HTR-8/SVneo (cell line): Measurements from ENCODE around the gene ARHGEF17.
A peak's percentile ranks its signal among the peaks of the same experiment; 100 is the strongest.
"Not testable (repeated sequence)": the region's sequence is repeated elsewhere in the genome, so short reads cannot be mapped to it uniquely, and the experiment has no call there.

Experiments used
- DNase-seq: peaks from one replicate; pipeline ENCODE4 v3.0.0; 2011; ENCODE audit warnings: low spot score, mixed read lengths; ENCODE audit not compliant: insufficient read length
- FAIRE-seq: peaks from 2 replicates; lab custom pipeline; 2011; peaks lifted over from hg19 to GRCh38; lab: Jason Lieb, UNC

Gene ARHGEF17

GRCh38 chr11:73272680-73273038 is 35.4 kb upstream of the ARHGEF17 start:
- FAIRE-seq = no peak
- no peak for DNase-seq

DNA sequence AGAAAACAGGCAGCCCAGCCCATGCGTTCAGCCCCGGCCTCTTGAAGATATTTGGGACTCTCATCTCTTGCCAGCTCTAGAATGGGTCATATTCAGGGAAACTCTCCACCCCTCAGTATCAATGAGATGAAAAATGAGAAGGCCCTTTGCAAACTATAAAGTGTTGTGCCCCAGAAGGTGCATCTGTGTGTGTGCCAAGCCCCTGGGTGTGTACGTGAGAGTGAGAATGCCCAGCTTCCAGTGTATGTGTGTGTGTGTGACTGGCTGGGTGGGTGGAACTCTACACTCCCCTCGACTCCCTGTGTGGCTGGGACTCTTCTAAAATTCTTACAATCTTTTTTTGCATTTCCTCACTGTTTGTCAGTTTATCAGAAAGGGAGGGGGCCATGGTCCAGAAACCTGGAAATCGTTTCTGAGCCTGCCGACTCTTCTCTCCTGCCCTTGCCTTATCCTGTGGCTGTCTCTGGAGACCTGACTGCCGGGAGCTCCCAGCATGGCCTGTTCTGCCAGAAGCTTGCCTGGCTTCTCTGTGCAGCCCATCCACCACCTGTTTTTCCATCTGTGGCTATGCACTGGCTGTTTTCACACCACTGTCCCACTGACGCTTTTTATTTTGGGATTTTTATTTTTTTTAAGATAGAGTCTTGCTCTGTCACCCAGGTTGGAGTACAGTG is 34.7 kb upstream of the ARHGEF17 start:
- no peak for DNase-seq
- no peak for FAIRE-seq

DNA sequence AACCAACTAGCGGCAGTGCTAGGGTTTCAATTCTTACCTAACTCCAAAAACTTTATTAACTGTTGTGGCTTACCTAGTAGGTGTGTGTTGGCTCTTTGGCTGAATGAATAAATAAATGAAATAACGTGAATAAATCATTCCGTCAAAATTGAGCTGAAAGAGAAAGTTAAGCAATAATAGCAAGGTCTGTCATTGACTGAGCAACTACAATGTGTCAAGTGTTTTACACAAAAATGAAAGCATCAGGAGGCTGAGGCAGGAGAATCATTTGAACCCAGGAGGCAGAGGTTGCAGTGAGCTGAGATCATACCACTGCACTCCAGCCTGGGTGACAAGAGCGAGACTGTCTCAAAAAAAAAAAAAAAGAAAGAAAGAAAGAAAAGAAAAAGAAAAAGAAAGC is 33.9 kb upstream of the ARHGEF17 start:
- not testable (repeated sequence) for DNase-seq, FAIRE-seq

- FAIRE-seq (no peak), DNase-seq (no peak)
Observed at GRCh38 chr11:73274722-73275380, 33.2 kb upstream of the ARHGEF17 start.

- FAIRE-seq (no peak), DNase-seq (no peak)
Observed at GRCh38 chr11:73275381-73275750, 32.7 kb upstream of the ARHGEF17 start.

GRCh38 chr11:73277467-73277866 is 30.6 kb upstream of the ARHGEF17 start:
- DNase-seq (no peak), FAIRE-seq (no peak)

DNA sequence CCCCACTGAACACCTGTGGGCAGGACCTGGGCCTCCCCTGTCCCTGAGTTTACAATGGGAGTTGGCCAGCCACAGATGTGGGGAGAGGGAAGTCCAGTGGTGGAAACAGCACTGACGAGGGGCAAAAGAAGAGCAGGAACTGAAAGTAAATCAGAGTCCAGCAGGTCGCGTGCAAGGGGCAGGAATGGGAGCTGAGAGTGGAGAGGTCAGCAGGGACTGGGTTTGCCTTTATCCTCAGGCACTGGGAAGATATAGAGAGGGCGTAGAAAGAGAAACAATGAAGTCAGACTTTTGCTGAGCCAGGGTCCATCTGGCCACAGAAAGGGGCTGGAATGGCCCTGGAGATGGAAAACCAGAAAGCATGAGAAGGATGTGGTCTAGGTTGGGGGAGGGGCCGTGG is 27.4 kb upstream of the ARHGEF17 start:
- DNase-seq = no peak
- no peak for FAIRE-seq

DNA sequence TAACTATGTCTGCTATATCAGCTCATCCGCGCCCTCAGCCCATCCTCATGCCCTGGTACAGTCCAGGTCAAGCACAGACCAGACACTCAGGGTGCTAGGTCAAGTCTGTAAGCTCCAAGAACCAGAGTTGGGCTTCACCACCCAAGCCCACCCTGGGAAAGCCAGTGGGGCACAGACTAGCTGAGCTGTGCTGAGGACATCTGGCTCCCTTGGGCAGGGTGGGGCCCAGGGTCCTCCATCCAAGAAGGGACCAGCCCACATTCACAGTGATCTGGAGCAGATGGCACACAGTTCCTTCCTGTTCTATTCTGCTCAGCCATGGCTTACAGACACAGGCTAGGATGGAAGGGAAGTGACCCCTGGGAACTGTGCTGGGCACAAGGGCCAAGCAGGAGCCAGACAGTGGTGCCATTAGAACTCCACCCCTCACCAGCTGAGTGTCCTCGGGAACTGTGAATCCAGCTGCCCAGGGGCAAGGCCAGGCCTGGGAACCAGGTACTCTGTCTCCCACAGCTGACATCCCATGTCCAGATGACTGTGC is 26.8 kb upstream of the ARHGEF17 start:
- no peak for DNase-seq
- peak; percentile 40 for FAIRE-seq

DNA sequence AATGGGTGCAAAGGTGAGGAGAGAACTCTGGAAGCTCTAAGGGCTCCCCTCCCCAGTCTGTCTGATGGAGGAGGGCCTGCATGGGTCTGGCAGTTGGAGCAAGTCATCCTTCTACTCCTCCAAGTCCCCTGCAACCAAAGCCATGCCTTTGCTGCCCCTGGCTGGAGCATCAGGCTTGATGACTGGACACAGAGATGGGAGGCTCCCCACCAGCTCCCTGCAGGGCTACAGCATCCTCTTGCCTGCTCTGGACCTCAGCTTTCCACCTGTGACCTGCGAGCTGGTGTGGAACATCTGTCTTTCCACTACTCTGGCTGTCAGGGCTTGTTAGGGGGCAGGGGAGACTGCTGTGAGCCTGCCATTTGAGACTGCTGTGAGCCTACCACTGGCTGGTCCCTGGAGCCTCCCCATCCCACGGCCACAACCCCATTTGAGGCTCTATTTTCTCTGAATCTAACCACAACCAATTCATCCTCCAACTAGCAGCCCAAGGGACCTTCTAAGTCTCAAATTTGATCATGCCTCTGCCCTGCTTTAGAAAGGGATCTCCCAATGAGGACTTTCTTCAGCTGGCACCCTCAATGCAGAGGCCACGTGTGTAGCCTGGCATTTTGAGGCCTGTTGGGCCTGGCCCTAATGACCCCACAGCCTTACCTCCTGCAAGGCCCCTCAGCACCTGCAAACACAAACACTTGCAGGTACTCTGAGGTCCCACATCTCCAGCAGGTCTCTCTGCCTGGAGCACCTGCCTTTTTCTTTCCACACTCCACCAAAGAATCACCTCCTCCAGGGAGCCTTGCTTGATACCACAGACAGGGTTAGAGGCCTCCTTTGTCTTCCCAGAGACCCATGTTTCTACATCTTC is 26.0 kb upstream of the ARHGEF17 start:
- DNase-seq = no peak
- FAIRE-seq = no peak

DNA sequence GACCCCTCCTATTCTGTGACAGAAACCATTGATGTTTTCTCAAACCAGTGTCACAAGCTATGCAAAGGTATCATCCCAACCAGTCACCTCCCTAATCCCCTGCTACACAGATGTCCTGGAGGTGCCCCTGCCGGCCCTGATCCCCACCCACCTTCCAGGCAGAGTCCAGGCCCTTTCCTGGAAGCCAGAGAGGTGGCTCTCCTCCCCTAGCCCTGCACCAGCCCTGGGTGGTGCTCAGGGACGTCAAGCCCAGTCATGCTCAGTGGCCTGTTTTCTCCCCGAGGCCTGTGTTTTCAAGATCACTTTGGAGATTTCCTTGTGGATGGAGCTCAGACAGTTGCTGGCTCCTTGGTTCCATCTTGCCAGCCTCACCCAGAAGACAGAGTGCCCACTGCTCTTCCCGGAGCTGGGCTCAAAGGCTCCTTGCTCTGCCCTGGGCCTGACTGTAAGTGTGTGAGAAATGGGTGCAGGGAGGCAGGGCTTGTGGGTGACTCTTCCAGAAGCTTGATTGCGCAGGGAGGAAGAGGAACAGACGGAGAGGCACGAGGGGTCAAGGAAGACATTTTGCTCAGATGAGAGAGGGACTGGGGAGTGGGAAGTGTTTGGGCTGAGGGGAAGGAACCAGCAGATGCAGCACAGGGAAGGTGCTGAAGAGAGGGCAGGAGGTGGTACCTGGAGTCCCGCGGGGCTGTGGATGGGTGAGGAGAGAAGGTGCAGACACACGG is 24.6 kb upstream of the ARHGEF17 start:
- FAIRE-seq (peak; percentile 36), DNase-seq (no peak)

GRCh38 chr11:73284106-73284505 is 24.0 kb upstream of the ARHGEF17 start:
- peak; percentile 51 for FAIRE-seq
- no peak for DNase-seq

GRCh38 chr11:73285721-73286120 is 22.4 kb upstream of the ARHGEF17 start:
- FAIRE-seq (no peak), DNase-seq (no peak)

DNA sequence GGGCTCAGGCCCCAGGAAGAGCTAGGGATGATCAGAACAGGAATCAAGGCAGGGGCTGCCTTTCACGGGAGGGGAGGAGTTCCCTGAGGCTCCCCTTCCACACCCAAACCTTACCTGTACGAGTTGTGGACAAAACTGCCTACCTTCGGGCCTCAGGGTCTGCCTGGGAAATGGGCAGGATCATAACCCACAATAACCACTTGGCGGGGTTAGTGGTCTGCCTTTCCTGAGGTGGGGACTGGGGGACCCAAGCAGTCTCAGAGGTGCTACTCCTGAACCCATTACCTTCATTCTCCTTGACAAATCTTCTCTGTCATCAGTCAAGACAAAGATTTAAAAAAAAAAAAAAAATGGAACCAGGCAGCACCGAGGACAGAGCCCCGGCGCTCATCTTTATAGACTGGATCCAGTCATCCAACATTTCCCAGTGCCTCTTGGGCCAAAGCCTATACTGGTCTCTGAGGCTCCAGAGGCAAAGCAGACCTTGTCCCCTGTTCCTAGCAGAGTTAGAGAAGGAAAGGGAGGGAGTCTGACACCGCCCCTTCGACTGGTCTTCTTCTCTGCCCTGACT is 21.8 kb upstream of the ARHGEF17 start:
- no peak for FAIRE-seq
- DNase-seq = no peak

DNA sequence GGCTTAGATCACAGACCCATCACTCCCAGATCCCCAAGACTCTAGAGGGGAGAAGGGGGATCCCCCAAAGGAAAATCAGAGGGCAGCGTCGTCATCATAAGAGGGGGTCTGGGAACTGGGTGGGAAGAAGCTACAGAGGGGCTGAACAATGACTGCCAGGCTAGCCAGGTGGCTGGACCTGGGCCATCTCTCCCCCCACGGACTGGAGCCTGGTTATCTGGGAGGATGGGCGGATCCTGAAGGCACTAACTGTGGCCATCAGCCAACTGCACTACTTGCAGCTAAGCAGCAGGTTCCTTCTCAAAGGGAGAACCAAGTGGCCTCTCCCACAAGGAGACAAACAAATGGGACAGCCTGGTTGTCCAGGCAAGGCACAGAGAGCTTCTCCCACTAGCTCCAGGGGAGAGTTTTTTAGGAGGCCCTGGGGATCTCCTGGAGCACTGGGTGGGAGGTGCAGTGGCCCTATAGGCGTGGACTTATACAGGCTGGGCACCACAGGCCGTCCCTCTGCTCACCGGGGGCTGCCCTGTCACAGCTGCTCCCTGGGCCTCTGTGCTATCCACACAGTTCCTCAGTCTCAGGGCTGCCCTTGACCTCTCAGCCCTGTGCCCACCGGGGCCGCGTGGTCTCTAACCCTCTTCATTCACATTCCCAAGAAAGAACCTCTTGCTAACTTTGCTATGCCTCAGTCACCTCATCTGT is 20.5 kb upstream of the ARHGEF17 start:
- FAIRE-seq (no peak), DNase-seq (no peak)

DNA sequence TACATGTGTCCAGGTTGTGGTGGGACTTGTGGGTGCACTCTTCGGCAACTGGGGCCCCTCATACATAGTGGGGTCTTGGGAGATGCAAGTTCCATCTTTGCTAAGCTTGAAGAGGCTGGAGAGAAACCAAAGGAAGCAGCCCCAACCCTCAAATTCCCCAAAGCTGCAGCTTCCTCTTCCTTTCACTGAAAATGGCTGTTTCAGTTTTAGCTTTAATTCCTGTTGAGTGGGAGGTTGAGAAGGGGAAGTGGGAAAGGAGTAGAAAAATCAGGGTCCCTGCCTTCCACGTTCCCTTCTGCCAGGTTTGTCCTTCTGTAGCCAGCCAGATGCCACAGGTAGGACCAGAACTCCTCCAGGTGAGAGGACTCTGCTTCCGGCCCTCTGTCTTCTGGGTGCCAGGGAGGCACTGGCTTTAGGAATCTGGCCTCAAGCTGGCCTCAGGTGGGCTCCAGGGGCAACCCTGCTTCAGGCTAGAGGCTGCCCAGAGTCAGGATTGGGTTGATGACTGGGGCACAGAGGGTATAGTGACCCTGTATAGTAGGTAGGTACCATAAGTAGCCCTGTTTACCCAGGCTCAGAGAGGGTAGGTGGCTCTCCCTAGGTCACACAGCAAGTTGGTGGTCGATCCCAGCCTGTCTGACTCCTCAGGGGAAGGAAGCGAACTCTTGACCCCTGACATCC is 19.7 kb upstream of the ARHGEF17 start:
- FAIRE-seq (peak; percentile 33), DNase-seq (no peak)

DNA sequence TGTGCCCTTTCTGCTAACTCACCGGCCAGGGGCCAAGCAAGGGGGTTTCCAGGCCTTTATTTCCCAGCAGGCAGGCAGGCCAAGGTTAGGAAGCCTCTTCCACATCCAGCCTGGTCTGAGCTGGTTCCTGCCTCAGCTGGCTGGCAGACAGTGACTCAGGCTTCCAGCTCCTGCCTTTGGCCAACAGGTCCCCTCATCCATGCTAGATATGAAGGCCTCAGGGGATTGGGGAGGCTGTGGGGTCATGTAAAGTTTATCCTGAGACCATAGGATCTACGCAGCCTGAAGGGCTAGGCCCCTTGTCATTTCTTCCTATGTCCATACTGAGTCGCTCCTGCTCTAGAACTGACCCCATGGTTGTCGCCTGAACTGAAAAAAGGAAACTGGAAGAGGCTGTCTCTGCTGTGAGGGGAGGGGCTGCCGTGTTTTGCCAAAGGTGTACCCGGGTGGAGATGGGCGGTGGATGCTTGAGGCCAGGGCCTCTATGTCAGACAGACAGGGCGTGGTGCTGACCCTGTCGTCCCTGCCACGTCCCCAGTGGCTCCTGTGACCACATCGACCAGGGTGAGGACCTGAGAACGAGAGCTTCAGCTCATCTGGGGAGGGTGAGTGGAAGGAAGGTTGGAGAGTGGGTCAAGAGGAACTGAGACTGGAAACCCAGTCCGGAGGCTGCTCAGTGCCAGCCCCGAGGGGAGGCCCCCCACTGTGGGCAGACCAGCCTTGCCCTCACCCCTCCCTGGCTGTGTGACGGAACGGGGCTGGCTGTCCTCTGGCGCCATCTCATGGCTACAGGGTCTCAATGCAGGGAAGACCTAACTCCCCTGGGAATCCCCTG is 19.0 kb upstream of the ARHGEF17 start:
- peak; percentile 92 for DNase-seq
- FAIRE-seq = peak; percentile 99

GRCh38 chr11:73290536-73290935 is 17.5 kb upstream of the ARHGEF17 start:
- DNase-seq (no peak), FAIRE-seq (no peak)

DNA sequence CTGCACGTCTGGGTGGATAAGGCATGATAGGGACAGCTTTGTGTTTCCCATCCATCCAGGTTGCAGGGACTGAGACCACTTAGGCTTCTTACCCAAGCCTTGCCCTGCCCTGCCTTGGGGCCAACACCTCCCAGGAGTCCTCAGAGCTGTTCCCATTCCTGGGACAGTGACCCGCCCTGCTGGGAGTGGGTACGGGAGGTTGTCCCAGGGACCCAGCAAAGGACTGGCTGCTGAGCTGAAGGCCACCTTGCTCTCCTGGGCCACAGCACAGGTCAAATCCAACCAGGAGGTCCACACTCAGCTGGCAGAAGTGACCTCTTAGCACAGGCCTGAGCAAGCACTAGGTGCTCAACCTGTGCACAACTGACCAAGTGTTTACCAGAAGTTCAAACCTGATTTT is 16.9 kb upstream of the ARHGEF17 start:
- no peak for FAIRE-seq
- no peak for DNase-seq
